K562 (cell line): ENCODE data around the gene RSPRY1. TPM values are rescaled to one million over a fixed set of nuclear protein-coding genes. Genes with fewer than 3 reads are reported as not detected.
"Not testable (repeated sequence)": the region's sequence is repeated elsewhere in the genome, so short reads cannot be mapped to it uniquely, and the experiment has no call there.

ENCODE experiments used
- ATAC-seq: fragments of 200-7000 bp; cut with Tn5 transposase; 3 replicates; pipeline ENCODE4 v1.9.1; 2020; ENCODE audit warnings: moderate library complexity
- BruUV-seq: library from RNA; stranded (reverse); fragments of 400-500 nt; replicated peaks from 2 replicates; lab custom pipeline; 2021; lab: Mats Ljungman, UMichigan
- CTCF ChIA-PET: fragments of 300-600 bp; formaldehyde crosslinking; extraction: SDS; loops from one replicate; lab custom pipeline; 2021; ENCODE audit warnings: low intra/inter-chr PET ratio; lab: Yijun Ruan, JAX
- POLR2A ChIA-PET: fragments of 300-600, 350-650 bp; sonication (Branson Sonifier 250); formaldehyde crosslinking; extraction: SDS; loops from one replicate; lab custom pipeline; 2021; ENCODE audit warnings: antibody characterized with exemption, inconsistent platforms; lab: Yijun Ruan, JAX
- DNase-seq, 4 experiments: peaks; one replicate each; pipeline versions ENCODE4 v3.0.0 to v3.0.0-alpha.2; 2011 to 2018; ENCODE audit warnings: low spot score in 3 of 4, mixed read lengths in 3 of 4; ENCODE audit errors: extremely low read depth in 1 of 4
- FAIRE-seq: peaks from 2 replicates; lab custom pipeline; 2011; peaks lifted over from hg19 to GRCh38; lab: Jason Lieb, UNC
- H2AFZ ChIP-seq: 2 replicates; pipeline ENCODE4 v1.6.0; 2011; ENCODE audit warnings: low read depth, low read length, control low read depth, inconsistent platforms
- H3K27ac ChIP-seq: fragments of 200-600 bp; 3 replicates; pipeline ENCODE4 v1.8.0; 2011; ENCODE audit warnings: low read depth, mild to moderate bottlenecking, control low read depth, inconsistent platforms, low read length, moderate library complexity, mixed read lengths; ENCODE audit errors: extremely low read depth
- H3K27me3 ChIP-seq, 2 experiments: fragments of 300-600 bp in 1 of 2; 2 replicates in 1 of 2; 3 replicates in 1 of 2; pipeline versions ENCODE4 v1.6.0 to v1.8.0; 2011; ENCODE audit warnings: inconsistent platforms in 2 of 2, low read length in 2 of 2, mild to moderate bottlenecking in 1 of 2, mixed read lengths in 1 of 2, moderate library complexity in 1 of 2; ENCODE audit not compliant: control insufficient read depth in 2 of 2, insufficient read depth in 2 of 2
- H3K36me3 ChIP-seq: fragments of 300-600 bp; 3 replicates; pipeline ENCODE4 v1.8.0; 2011; ENCODE audit warnings: mild to moderate bottlenecking, low read length, inconsistent platforms; ENCODE audit not compliant: control insufficient read depth, insufficient read depth
- H3K4me1 ChIP-seq, 2 experiments: fragments of 200-600 bp in 1 of 2; replicated peaks in 1 of 2; 2 replicates in 1 of 2; 3 replicates in 1 of 2; pipeline versions ENCODE4 v1.5.1 to v1.8.0; 2011; ENCODE audit warnings: inconsistent platforms in 2 of 2, low read length in 2 of 2, mild to moderate bottlenecking in 1 of 2, mixed read lengths in 1 of 2, moderate library complexity in 1 of 2; ENCODE audit not compliant: control insufficient read depth in 2 of 2, insufficient read depth in 2 of 2
- H3K4me2 ChIP-seq: 2 replicates; pipeline ENCODE4 v1.6.1; 2011; ENCODE audit warnings: low read length, control low read depth, inconsistent platforms, mixed read lengths; ENCODE audit not compliant: insufficient read depth
- H3K4me3 ChIP-seq: fragments of 200-600 bp; sonication (generic), shearing (Covaris generic); 2 replicates; pipeline ENCODE4 v1.5.1; 2016; ENCODE audit warnings: control low read depth, inconsistent platforms
- H3K79me2 ChIP-seq: fragments of 200-600 bp; 3 replicates; pipeline ENCODE4 v1.8.0; 2011; ENCODE audit warnings: low read length, inconsistent platforms; ENCODE audit not compliant: control insufficient read depth, insufficient read depth
- H3K9ac ChIP-seq, 2 experiments: 2 replicates each; pipeline versions ENCODE4 v1.6.0 to v1.6.1; 2011; ENCODE audit warnings: low read depth in 2 of 2, low read length in 2 of 2, control low read depth in 1 of 2, inconsistent platforms in 1 of 2, mild to moderate bottlenecking in 1 of 2, mixed read lengths in 1 of 2; ENCODE audit not compliant: insufficient read depth in 1 of 2
- H3K9me1 ChIP-seq: one replicate; pipeline ENCODE4 v1.6.0; 2011; ENCODE audit warnings: inconsistent platforms, mild to moderate bottlenecking, low read length, moderate library complexity; ENCODE audit not compliant: control insufficient read depth, insufficient read depth
- H3K9me3 ChIP-seq: replicated peaks from 2 replicates; pipeline ENCODE4 v1.5.1; 2011; ENCODE audit warnings: low read depth, low read length, inconsistent platforms; ENCODE audit not compliant: control insufficient read depth, insufficient read depth
- H4K20me1 ChIP-seq: replicated peaks from 2 replicates; pipeline ENCODE4 v1.6.1; 2011; ENCODE audit warnings: low read length, inconsistent platforms, mixed read lengths; ENCODE audit not compliant: control insufficient read depth, insufficient read depth
- CBFA2T2 ChIP-seq: fragments of 450-650 bp; conservative IDR thresholded peaks from 2 replicates; pipeline ENCODE4 v1.6.1; 2017; ENCODE audit warnings: mild to moderate bottlenecking
- E2F3 ChIP-seq: fragments of 250-450 bp; sonication (Bioruptor Pico); IDR thresholded peaks from 2 replicates; pipeline ENCODE4 v1.4.0; 2020; ENCODE audit warnings: mild to moderate bottlenecking
- HSF4 ChIP-seq: fragments of 250-450 bp; sonication (Bioruptor Pico); IDR thresholded peaks from 2 replicates; pipeline ENCODE4 v2.1.2; 2022; ENCODE audit warnings: mild to moderate bottlenecking, moderate library complexity, borderline replicate concordance
- NR4A1 ChIP-seq, 2 experiments: fragments of 250-450 bp in 1 of 2; fragments of 450-650 bp in 1 of 2; sonication (Bioruptor Pico) in 1 of 2; IDR thresholded peaks; 2 replicates each; pipeline versions ENCODE4 v1.4.0 to v1.6.1; 2016 to 2020; ENCODE audit warnings: mild to moderate bottlenecking in 2 of 2, missing compliant biosample characterization in 1 of 2, missing genetic modification characterization in 1 of 2, moderate library complexity in 1 of 2
- PHB2 ChIP-seq: fragments of 450-650 bp; IDR thresholded peaks from 2 replicates; pipeline ENCODE4 v1.6.1; 2017; ENCODE audit warnings: low read depth
- YBX1 ChIP-seq: fragments of 450-650 bp; IDR thresholded peaks from 2 replicates; pipeline ENCODE4 v1.7.1; 2016; ENCODE audit warnings: mild to moderate bottlenecking
- ZBTB8A ChIP-seq: fragments of 450-650 bp; IDR thresholded peaks from 2 replicates; pipeline ENCODE4 v1.6.1; 2018; ENCODE audit warnings: mild to moderate bottlenecking, moderate library complexity; ENCODE audit not compliant: partially characterized antibody
- ZNF507 ChIP-seq: conservative IDR thresholded peaks from 2 replicates; pipeline ENCODE4 v1.6.1; 2017; ENCODE audit warnings: missing genetic modification characterization, missing compliant biosample characterization
- WGBS: fragments of 100-300 bp; shearing (Covaris generic); methylation state at CpG from one replicate; pipeline ENCODE4 v1.1.6; 2016; ENCODE audit warnings: low coverage, mixed read lengths; ENCODE audit not compliant: insufficient coverage; ENCODE audit errors: missing lambda C conversion rate; 5-methylcytosine and 5-hydroxymethylcytosine counted together
- in situ Hi-C: fragments of 300-500 bp; cut with MboI; formaldehyde crosslinking; loops from 4 replicates; pipeline ENCODE4 v1.15.0; 2018; ENCODE audit warnings: inconsistent platforms, mixed read lengths
- intact Hi-C: fragments of 100-400 bp; cut with micrococcal nuclease; formaldehyde crosslinking; loops from 2 replicates; pipeline ENCODE4 v1.14.2; 2022
- polyA plus RNA-seq, 8 experiments: library from polyadenylated mRNA; depleted of rRNA in 4 of 8; stranded (reverse) in 5 of 8; unstranded in 3 of 8; fragments of >200 nt; fragmentation: Nextera tagmentation in 2 of 8; fragmentation: Illumina TruSeq in 1 of 8; extraction: Ambion mirVana in 2 of 8; extraction: Trizol in 1 of 8; gene quantifications; 2 replicates each; pipeline versions ENCODE4 v1.2.1 to v1.2.3, GENCODE V29; 2011 to 2014; ENCODE audit warnings: inconsistent platforms in 1 of 8, missing spikeins in 1 of 8
- total RNA-seq, 7 experiments: library from RNA; depleted of rRNA in 6 of 7; stranded (reverse); fragments of >200 nt in 6 of 7; fragmentation: Illumina TruSeq in 2 of 7; extraction: Trizol in 2 of 7; gene quantifications; 2 replicates each; pipeline versions ENCODE4 v1.2.1 to v1.2.3, GENCODE V29; 2011 to 2021; ENCODE audit warnings: low replicate concordance in 1 of 7

RSPRY1 gene
- total and polyA plus RNA-seq, 9 of the 15 experiments (the other 6 are each of a cell fraction or from before 2014, with no cell fraction given), result 10.2 to 27.8 (median 20.8) TPM

GRCh38 chr16:57188711-57189002 lies 2.5 kb downstream of the RSPRY1 start (continued):
- TF ChIP-seq NR4A1 (CRISPR knock-in tag; IDR thresholded peaks at IDR 0.05) (no peak), NR4A1 (tag; IDR thresholded peaks at IDR 0.05) (no peak), YBX1 (no peak), ZBTB8A (no peak), PHB2 (no peak)

GRCh38 chr16:57189527-57189926 lies 3.4 kb downstream of the RSPRY1 start:
- CTCF ChIA-PET, result not testable (repeated sequence)

GRCh38 chr16:57190136-57190535 lies 4.0 kb downstream of the RSPRY1 start:
- ChIA-PET POLR2A (interaction anchor here (1.0 kb wide), 1 partner anchor 259 kb away, joined by 3 read pairs; no protein-coding TSS in a partner anchor), CTCF (no interaction called here)
- in situ Hi-C loops (no loop called here), intact Hi-C loops (no loop called here)
- peaks cover 2 to 9% of the 10 kb centered on the region in 2 experiments for H3K4me1 ChIP-seq
- ATAC-seq (no peak), FAIRE-seq (no peak), DNase-seq (no peak)
- H3K4me3 ChIP-seq, result no peak overlapping the region
- H3K79me2 ChIP-seq, result peaks cover 91% of the 10 kb centered on the region
- no peak overlapping the region for H3K27ac ChIP-seq
- H3K9ac ChIP-seq, result no peak overlapping the region
- H3K27me3 ChIP-seq, result no peaks in the 10 kb centered on the region
- peaks cover 5% of the 10 kb centered on the region; the same call in 1 of the 3 replicates for H3K36me3 ChIP-seq
- no peaks in the 10 kb centered on the region for H4K20me1 ChIP-seq
- H3K4me2 ChIP-seq, result no peak overlapping the region
- WGBS, result 100% methylated on average over 2 of the region's 2 CpGs
- no peaks in the 10 kb centered on the region for H3K9me3 ChIP-seq
- no peaks in the 10 kb centered on the region for H3K9me1 ChIP-seq
- H2AFZ ChIP-seq, result no peak overlapping the region
- BruUV-seq, result no TSS peak
- TF ChIP-seq E2F3 (CRISPR knock-in tag), result no peak
- no peak for TF ChIP-seq CBFA2T2
- TF ChIP-seq ZNF507 (tag), result no peak
- no peak for TF ChIP-seq HSF4 (CRISPR knock-in tag)

More at GRCh38 chr16:57189527-57189926, 3.4 kb downstream of the RSPRY1 start:
- ATAC-seq, H3K4me3 ChIP-seq, H3K4me2 ChIP-seq, DNase-seq, H3K27ac ChIP-seq, H2AFZ ChIP-seq, H3K36me3 ChIP-seq, intact Hi-C loops, H3K4me1 ChIP-seq, FAIRE-seq, BruUV-seq, H3K9me1 ChIP-seq, H3K9me3 ChIP-seq, H3K9ac ChIP-seq, in situ Hi-C loops, H4K20me1 ChIP-seq, H3K27me3 ChIP-seq: not testable (repeated sequence)
- peaks cover 94% of the 10 kb centered on the region for H3K79me2 ChIP-seq
- POLR2A ChIA-PET, result interaction anchor here (0.6 to 0.9 kb wide), 2 partner anchors 17 to 144 kb away, joined by 3 to 4 read pairs; no protein-coding TSS in a partner anchor
- 100% methylated on average over 4 of the region's 4 CpGs for WGBS
